Adrenal gland (tissue), 5 donors: ENCODE measurements around the gene VSTM2A.

Source experiments
- CTCF ChIP-seq, 6 experiments: fragments of 450-650 bp in 4 of 6; fragments of 200-600 bp in 2 of 6; sonication (generic) in 1 of 6; IDR thresholded peaks; 1 replicate in 5 of 6; 2 replicates in 1 of 6; pipeline versions ENCODE4 v1.5.1 to v1.8.0; 2016 to 2021; ENCODE audit warnings: antibody characterized with exemption in 6 of 6, mild to moderate bottlenecking in 2 of 6, moderate library complexity in 1 of 6
- POLR2A ChIP-seq, 2 donors: fragments of 450-650 bp; IDR thresholded peaks; one replicate each; pipeline ENCODE4 v1.6.1; 2017; ENCODE audit warnings: antibody characterized with exemption in 2 of 2, mild to moderate bottlenecking in 2 of 2, moderate library complexity in 1 of 2
- donor health status: DM: no; HTN: no; CAD: no.

GRCh38 chr7:54615537-54615936 is 73.4 kb downstream of the VSTM2A start:
- TF ChIP-seq CTCF (IDR thresholded peaks at IDR 0.05) (no peak), POLR2A (IDR thresholded peaks at IDR 0.05) (no peak)
